ENCODE data around the gene AP3B1.

AP3B1 gene

DNA sequence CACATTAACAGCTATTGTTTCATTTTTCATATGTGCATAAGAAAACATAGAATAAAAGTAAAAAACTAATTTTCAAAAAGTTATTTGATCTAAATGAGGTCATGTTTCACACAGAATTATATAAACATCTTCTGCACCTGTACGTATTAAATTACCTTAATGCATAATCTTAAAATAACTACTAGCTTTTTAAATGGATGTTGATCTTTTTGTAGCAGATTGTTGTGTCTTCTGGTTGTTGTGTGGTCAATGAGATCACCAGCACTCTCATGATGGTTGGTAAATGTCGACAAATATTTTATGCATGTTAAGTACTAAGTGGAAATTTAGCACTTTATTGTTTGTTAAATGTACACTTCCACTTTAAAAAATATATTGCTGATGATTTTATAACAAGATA is 162.0 kb downstream of the AP3B1 start:
- no peak for DNase-seq (ENCODE audit: low read depth)
- no peak for TF ChIP-seq CTCF (conservative IDR thresholded peaks at IDR 0.05; ENCODE audit: low read length)
- no peak overlapping the region for H3K4me3 ChIP-seq (ENCODE audit: low read length)

DNA sequence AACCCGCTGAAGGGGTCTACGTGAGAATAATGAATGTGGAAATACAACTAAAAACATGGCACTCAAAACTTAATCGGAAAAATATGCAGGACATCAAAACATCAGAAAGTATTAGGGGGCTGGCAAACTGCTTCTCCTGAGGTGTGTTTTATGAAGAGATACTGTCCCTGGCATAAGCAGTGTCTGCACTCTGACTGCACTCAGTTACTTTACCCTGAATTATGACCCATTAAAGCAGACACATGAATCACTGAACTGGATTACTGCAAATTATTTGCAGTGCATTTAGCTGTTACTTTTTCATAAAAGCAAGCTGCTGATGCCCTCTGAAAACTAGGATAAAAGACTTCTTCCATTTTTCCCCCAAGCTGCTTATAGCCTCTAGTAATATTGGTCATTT is 164.9 kb downstream of the AP3B1 start:
- no peak for TF ChIP-seq CTCF (conservative IDR thresholded peaks at IDR 0.05; ENCODE audit: low read length)
- no peak for DNase-seq (ENCODE audit: low read depth)
- no peak overlapping the region for H3K4me3 ChIP-seq (ENCODE audit: low read length)

- 0 out of 2 replicates have a peak, but pooled peaks have one; percentile 4 for TF ChIP-seq CTCF (conservative IDR thresholded peaks at IDR 0.05; ENCODE audit: low read length)
- no peak for DNase-seq (ENCODE audit: low read depth)
These were observed 166.6 kb downstream of the AP3B1 start for GRCh38 chr5:78127875-78128274.

DNA sequence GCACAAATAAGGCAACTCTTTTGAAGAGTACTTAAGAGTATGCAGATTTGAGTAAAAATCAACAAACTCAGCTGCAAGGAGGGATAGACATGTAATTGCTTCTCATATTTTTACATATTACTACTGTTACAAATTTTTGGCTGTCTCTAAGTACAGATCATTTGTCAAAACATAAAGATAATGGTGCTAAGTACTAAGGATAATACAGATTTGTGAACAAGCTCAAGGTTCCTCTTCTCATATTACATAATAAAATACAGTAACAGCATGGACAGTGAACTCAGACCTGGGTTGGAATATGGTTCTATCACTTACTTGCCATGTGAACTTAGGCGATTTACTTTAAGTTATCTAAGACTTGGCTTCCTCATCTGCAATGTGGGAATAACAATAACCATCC is 168.0 kb downstream of the AP3B1 start:
- TF ChIP-seq CTCF (conservative IDR thresholded peaks at IDR 0.05; ENCODE audit: low read length): no peak
- DNase-seq (ENCODE audit: low read depth): no peak
- no peak overlapping the region for H3K4me3 ChIP-seq (ENCODE audit: low read length)

More at GRCh38 chr5:78127875-78128274, 166.6 kb downstream of the AP3B1 start:
- no peak overlapping the region for H3K4me3 ChIP-seq (ENCODE audit: low read length)

DNA sequence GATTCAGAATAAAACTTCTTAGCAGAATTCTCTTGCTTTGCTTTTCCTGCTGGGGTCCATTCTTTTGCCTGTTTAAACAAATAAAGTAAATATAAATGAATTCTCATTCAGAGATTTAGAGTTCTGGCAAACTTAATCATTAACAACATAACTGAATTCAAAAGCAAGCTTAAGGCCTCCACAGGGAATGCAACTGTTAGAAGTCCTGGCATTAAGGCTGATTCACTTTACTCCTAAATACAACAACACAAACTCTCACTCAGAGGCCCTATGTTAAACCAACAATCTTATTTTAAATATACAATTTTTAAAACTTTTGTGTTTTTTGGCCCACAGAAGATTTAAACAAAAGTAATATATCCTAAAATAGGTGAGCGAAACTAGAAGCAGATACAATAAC is 178.3 kb downstream of the AP3B1 start:
- DNase-seq (ENCODE audit: low read depth): no peak
- no peak overlapping the region for H3K4me3 ChIP-seq (ENCODE audit: low read length)
- TF ChIP-seq CTCF (conservative IDR thresholded peaks at IDR 0.05; ENCODE audit: low read length): no peak

- no peak for DNase-seq (ENCODE audit: low read depth)
- no peak overlapping the region for H3K4me3 ChIP-seq (ENCODE audit: low read length)
- no peak for TF ChIP-seq CTCF (conservative IDR thresholded peaks at IDR 0.05; ENCODE audit: low read length)
These were observed 180.7 kb downstream of the AP3B1 start for GRCh38 chr5:78113689-78114264.

DNA sequence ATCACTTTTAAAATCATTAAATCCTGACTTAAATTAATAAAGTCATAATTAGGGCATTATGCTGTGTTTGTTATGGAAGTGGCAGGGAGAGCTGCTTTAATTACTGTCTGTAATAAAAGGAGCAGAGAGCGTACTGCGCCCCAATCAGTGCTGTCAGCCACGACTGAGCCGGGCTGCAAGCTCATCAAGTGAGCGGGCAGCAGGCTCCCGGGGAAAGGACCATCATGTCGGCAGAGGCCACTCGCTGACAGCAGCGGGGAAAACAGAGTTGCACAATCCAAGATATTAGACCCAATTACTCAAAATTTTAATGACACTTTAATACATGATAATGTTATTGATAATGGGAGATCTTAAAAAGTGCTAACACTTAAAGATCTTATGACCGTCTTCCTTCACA is 181.6 kb downstream of the AP3B1 start:
- no peak overlapping the region for H3K4me3 ChIP-seq (ENCODE audit: low read length)
- no peak for DNase-seq (ENCODE audit: low read depth)
- no peak for TF ChIP-seq CTCF (conservative IDR thresholded peaks at IDR 0.05; ENCODE audit: low read length)
